Measurements from ENCODE around the gene CCDC102B. TPM values are rescaled to one million over a fixed set of nuclear protein-coding genes. Genes with fewer than 3 reads are reported as not detected.

The CCDC102B gene
- total and polyA plus RNA-seq, 2 experiments from 2014 or later, result 1.3 to 2.1 TPM

- no peak for TF ChIP-seq EZH2 (IDR thresholded peaks at IDR 0.05; ENCODE audit: low read depth, unreplicated experiment)
- TF ChIP-seq EZH2phosphoT487 (IDR thresholded peaks at IDR 0.05; ENCODE audit: unreplicated experiment), result no peak
- no peak for TF ChIP-seq POLR2AphosphoS5 (IDR thresholded peaks at IDR 0.05; ENCODE audit: low read depth)
- TF ChIP-seq JUNB (IDR thresholded peaks at IDR 0.05; ENCODE audit: unreplicated experiment), result no peak
- TF ChIP-seq ZNF114 (CRISPR knock-in tag; IDR thresholded peaks at IDR 0.05), result no peak
- TF ChIP-seq ZNF331 (CRISPR knock-in tag; IDR thresholded peaks at IDR 0.05; ENCODE audit: low read depth), result no peak
- TF ChIP-seq, protein P1, sequence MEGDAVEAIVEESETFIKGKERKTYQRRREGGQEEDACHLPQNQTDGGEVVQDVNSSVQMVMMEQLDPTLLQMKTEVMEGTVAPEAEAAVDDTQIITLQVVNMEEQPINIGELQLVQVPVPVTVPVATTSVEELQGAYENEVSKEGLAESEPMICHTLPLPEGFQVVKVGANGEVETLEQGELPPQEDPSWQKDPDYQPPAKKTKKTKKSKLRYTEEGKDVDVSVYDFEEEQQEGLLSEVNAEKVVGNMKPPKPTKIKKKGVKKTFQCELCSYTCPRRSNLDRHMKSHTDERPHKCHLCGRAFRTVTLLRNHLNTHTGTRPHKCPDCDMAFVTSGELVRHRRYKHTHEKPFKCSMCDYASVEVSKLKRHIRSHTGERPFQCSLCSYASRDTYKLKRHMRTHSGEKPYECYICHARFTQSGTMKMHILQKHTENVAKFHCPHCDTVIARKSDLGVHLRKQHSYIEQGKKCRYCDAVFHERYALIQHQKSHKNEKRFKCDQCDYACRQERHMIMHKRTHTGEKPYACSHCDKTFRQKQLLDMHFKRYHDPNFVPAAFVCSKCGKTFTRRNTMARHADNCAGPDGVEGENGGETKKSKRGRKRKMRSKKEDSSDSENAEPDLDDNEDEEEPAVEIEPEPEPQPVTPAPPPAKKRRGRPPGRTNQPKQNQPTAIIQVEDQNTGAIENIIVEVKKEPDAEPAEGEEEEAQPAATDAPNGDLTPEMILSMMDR (conservative IDR thresholded peaks at IDR 0.05; ENCODE audit: low read depth in 2 of 2), result no peak
- TF ChIP-seq, protein P2, sequence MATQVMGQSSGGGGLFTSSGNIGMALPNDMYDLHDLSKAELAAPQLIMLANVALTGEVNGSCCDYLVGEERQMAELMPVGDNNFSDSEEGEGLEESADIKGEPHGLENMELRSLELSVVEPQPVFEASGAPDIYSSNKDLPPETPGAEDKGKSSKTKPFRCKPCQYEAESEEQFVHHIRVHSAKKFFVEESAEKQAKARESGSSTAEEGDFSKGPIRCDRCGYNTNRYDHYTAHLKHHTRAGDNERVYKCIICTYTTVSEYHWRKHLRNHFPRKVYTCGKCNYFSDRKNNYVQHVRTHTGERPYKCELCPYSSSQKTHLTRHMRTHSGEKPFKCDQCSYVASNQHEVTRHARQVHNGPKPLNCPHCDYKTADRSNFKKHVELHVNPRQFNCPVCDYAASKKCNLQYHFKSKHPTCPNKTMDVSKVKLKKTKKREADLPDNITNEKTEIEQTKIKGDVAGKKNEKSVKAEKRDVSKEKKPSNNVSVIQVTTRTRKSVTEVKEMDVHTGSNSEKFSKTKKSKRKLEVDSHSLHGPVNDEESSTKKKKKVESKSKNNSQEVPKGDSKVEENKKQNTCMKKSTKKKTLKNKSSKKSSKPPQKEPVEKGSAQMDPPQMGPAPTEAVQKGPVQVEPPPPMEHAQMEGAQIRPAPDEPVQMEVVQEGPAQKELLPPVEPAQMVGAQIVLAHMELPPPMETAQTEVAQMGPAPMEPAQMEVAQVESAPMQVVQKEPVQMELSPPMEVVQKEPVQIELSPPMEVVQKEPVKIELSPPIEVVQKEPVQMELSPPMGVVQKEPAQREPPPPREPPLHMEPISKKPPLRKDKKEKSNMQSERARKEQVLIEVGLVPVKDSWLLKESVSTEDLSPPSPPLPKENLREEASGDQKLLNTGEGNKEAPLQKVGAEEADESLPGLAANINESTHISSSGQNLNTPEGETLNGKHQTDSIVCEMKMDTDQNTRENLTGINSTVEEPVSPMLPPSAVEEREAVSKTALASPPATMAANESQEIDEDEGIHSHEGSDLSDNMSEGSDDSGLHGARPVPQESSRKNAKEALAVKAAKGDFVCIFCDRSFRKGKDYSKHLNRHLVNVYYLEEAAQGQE (IDR thresholded peaks at IDR 0.05; ENCODE audit: unreplicated experiment), result no peak
- no peak for TF ChIP-seq CREB1 (CRISPR knock-in tag; IDR thresholded peaks at IDR 0.05; ENCODE audit: low read depth)
- TF ChIP-seq NANOG (IDR thresholded peaks at IDR 0.05; ENCODE audit: borderline replicate concordance), result no peak
- TF ChIP-seq STAT1 (IDR thresholded peaks at IDR 0.05; ENCODE audit: unreplicated experiment), result no peak
Measured at GRCh38 chr18:69021211-69021805, 223.4 kb downstream of the CCDC102B start (continued).

GRCh38 chr18:69022426-69022825 is 224.5 kb downstream of the CCDC102B start:
- DNase-seq (ENCODE audit: low spot score) (no peak), ATAC-seq (no peak)
- no peak overlapping the region for H3K4me2 ChIP-seq
- H3K27me3 Mint-ChIP-seq (ENCODE audit: insufficient read depth, low read depth, poor library complexity), result no peaks in the 10 kb centered on the region
- no peak overlapping the region for H3K4me3 ChIP-seq
- H2AFZ ChIP-seq, result no peak overlapping the region
- no peaks in the 10 kb centered on the region for H3K4me1 ChIP-seq (ENCODE audit: insufficient read depth)
- H3K27ac Mint-ChIP-seq, result peak overlapping the region; percentile 19; the same call in 1 of the 2 replicates
- no peaks in the 10 kb centered on the region for H3K36me3 Mint-ChIP-seq (ENCODE audit: low read depth)
- no peak overlapping the region for H3K4me3 Mint-ChIP-seq
- no peak overlapping the region for H3K27ac ChIP-seq (ENCODE audit: low read depth)
- H3K79me2 ChIP-seq (replicated peaks; ENCODE audit: insufficient read depth), result no peaks in the 10 kb centered on the region
- no peaks in the 10 kb centered on the region for H3K36me3 ChIP-seq (ENCODE audit: insufficient read depth)
- H3K9me2 ChIP-seq (ENCODE audit: insufficient read depth), result no peaks in the 10 kb centered on the region
- no peaks in the 10 kb centered on the region for H3K27me3 ChIP-seq (ENCODE audit: insufficient read depth)
- H4K20me1 ChIP-seq (replicated peaks; ENCODE audit: insufficient read depth), result no peaks in the 10 kb centered on the region
- no peaks in the 10 kb centered on the region for H3F3A ChIP-seq (replicated peaks; ENCODE audit: low read depth)
- H3K4me1 Mint-ChIP-seq, result no peaks in the 10 kb centered on the region
- H3K9me3 Mint-ChIP-seq, result no peaks in the 10 kb centered on the region
- TF ChIP-seq, protein P1 (conservative IDR thresholded peaks at IDR 0.05; ENCODE audit: low read depth in 2 of 2), result no peak
- TF ChIP-seq EZH2phosphoT487 (IDR thresholded peaks at IDR 0.05; ENCODE audit: unreplicated experiment) (no peak), ETS1 (IDR thresholded peaks at IDR 0.05) (no peak)
